GM12801 (cell line): ENCODE data around the gene E4F1.

ENCODE experiments used
- TF ChIP-seq, protein P1 (sequence below): IDR thresholded peaks from one replicate; pipeline ENCODE4 v1.5.1; 2011; ENCODE audit warnings: control low read depth; ENCODE audit not compliant: insufficient read length; ENCODE audit errors: extremely low read depth

The E4F1 gene

GRCh38 chr16:2177561-2177960 is 45.8 kb upstream of the E4F1 start:
- TF ChIP-seq, protein P1, sequence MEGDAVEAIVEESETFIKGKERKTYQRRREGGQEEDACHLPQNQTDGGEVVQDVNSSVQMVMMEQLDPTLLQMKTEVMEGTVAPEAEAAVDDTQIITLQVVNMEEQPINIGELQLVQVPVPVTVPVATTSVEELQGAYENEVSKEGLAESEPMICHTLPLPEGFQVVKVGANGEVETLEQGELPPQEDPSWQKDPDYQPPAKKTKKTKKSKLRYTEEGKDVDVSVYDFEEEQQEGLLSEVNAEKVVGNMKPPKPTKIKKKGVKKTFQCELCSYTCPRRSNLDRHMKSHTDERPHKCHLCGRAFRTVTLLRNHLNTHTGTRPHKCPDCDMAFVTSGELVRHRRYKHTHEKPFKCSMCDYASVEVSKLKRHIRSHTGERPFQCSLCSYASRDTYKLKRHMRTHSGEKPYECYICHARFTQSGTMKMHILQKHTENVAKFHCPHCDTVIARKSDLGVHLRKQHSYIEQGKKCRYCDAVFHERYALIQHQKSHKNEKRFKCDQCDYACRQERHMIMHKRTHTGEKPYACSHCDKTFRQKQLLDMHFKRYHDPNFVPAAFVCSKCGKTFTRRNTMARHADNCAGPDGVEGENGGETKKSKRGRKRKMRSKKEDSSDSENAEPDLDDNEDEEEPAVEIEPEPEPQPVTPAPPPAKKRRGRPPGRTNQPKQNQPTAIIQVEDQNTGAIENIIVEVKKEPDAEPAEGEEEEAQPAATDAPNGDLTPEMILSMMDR: no peak

DNA sequence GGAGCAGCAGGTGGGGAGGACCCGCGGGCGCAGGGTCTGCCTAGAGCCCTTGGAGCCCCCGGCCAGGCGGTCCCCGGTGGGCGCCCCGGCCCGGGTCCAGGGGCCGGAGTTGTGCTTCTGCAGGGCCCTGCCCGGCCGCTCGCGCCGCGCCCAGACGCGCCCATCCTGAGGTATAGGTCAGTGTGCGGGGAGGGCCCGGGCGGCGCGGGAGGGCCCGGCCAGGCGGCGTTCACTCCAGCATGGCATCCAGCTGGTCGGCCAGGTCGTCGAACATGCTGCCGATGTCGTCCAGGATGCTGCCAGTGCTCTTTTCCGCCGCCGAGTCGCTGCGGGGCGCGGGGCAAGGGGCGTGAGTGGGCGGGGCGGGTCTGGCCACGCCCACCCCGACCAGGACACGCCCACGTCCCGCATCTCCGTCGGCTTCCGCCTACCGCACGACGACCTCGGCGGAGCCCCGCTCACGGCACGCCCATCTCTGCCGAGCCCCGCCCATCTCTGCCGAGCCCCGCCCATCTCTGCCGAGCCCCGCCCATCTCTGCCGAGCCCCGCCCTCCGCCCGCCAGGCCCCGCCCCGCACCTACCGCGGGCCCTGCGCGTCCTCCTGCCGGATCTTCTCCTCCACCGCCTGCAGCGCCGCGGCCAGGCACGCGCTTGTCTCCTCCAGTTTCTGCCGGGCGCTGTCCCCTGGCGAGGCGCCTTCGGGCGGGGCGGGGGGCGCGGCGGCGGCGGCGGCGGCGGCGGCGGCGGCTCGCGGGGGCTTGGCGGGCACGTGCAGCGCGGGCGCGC is 44.9 kb upstream of the E4F1 start:
- TF ChIP-seq, protein P1: no peak

GRCh38 chr16:2179107-2179501 is 44.3 kb upstream of the E4F1 start:
- TF ChIP-seq, protein P1: no peak

GRCh38 chr16:2179576-2179975 is 43.8 kb upstream of the E4F1 start:
- TF ChIP-seq, protein P1: no peak

- TF ChIP-seq, protein P1: no peak
Measured at GRCh38 chr16:2180461-2180860, 42.9 kb upstream of the E4F1 start.

DNA sequence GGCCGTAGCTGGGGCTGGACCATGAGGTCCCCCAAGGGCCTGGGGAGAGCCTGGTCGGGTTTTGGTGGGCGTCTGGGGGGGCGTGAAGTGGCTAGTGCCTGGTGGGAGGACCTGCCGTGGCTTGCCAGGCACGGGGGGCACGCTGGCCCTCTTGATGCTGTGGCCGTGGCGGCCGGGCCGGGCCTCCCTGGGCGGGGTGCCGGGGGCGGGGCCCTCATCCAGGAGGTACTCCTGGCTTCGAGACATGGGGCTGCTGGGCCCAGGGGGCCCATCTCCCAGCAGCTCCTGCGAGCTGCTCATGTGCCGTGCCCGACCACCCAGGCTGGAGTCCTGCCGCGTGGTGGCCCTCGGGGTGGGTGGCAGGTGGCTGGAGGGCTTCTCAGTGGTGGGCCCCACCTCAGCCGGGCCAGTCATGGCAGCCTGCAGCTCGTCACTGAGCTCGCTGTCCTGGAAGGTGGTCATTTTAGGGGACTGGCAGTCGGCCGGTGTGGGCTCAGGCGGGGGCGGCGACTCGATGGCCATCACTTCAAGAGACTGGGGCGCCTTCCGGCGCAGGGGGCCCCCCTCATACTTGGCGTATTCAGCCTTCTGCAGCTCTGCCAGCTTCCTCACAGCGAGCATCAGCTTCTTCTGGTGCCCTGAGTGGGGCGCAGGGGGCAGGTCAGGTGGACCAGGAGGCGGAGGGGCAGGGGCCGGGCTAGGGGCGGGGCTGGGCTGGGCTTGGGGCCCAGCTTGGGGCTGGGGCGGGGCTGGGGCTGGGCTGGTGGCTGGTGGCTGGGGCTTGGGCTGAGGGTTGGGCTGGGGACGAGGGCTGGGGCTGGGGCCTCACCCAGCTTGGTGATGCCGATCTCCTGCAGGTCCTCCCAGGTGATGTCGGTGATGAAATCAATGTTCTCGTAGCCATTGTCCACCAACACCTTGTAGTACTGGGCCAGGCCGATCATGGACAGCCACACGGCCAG is 42.1 kb upstream of the E4F1 start:
- TF ChIP-seq, protein P1: no peak

DNA sequence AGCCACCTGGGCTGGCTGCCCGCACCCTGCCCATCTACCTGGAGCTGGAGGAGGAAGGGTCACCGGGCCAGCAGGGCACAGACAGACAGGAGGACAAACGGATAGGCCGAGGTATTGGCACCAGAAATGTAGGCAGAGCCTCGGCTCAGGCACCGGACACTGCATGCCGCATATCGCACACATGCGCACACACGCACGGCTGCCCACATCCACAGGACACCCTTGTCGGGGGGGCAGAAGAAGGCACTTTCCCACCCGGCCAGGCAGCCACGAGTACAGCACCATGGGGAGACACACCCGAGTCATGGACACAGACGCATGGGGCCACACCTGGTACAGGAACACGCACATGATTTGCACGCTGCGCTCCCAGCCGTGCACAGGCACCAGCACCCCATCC is 41.4 kb upstream of the E4F1 start:
- TF ChIP-seq, protein P1: no peak
